HG02938 (cell line): ENCODE data around the gene NTRK3.

ENCODE experiments used
- ATAC-seq: cut with Tn5 transposase; IDR thresholded peaks from one replicate; pipeline ENCODE4 v1.9.1; 2021; ENCODE audit warnings: mild to moderate bottlenecking, moderate library complexity; ENCODE audit not compliant: unreplicated experiment

Gene NTRK3

GRCh38 chr15:88187195-88187594 lies 69.3 kb downstream of the NTRK3 start:
- no peak for ATAC-seq

- no peak for ATAC-seq
Observed at GRCh38 chr15:88185584-88185983, 71.0 kb downstream of the NTRK3 start.

GRCh38 chr15:88181613-88182012 lies 74.9 kb downstream of the NTRK3 start:
- no peak for ATAC-seq

- ATAC-seq = peak; percentile 91
Observed at GRCh38 chr15:88179562-88179961, 77.0 kb downstream of the NTRK3 start.

GRCh38 chr15:88178631-88179030 lies 77.9 kb downstream of the NTRK3 start:
- no peak for ATAC-seq

- no peak for ATAC-seq
Observed at GRCh38 chr15:88177451-88177850, 79.1 kb downstream of the NTRK3 start.

GRCh38 chr15:88174571-88174970 lies 82.0 kb downstream of the NTRK3 start:
- no peak for ATAC-seq

GRCh38 chr15:88166082-88166993 lies 90.2 kb downstream of the NTRK3 start:
- ATAC-seq = no peak

- no peak for ATAC-seq
Observed at GRCh38 chr15:88161636-88162035, 94.9 kb downstream of the NTRK3 start.

- no peak for ATAC-seq
Observed at GRCh38 chr15:88155310-88155709, 101.2 kb downstream of the NTRK3 start.

GRCh38 chr15:88152672-88153071 lies 103.9 kb downstream of the NTRK3 start:
- no peak for ATAC-seq

GRCh38 chr15:88147760-88148159 lies 108.8 kb downstream of the NTRK3 start:
- ATAC-seq = no peak

- ATAC-seq = no peak
Observed at GRCh38 chr15:88144921-88145653, 111.5 kb downstream of the NTRK3 start.

- ATAC-seq = no peak
Observed at GRCh38 chr15:88142121-88142520, 114.4 kb downstream of the NTRK3 start.

- no peak for ATAC-seq
Observed at GRCh38 chr15:88141269-88141889, 115.2 kb downstream of the NTRK3 start.

GRCh38 chr15:88140398-88140797 lies 116.1 kb downstream of the NTRK3 start:
- no peak for ATAC-seq

- ATAC-seq = no peak
Observed at GRCh38 chr15:88139936-88140335, 116.6 kb downstream of the NTRK3 start.

GRCh38 chr15:88133795-88134194 lies 122.7 kb downstream of the NTRK3 start:
- ATAC-seq = no peak

GRCh38 chr15:88132499-88132898 lies 124.0 kb downstream of the NTRK3 start:
- ATAC-seq = no peak

GRCh38 chr15:88131937-88132336 lies 124.6 kb downstream of the NTRK3 start:
- ATAC-seq = no peak

- no peak for ATAC-seq
Observed at GRCh38 chr15:88127432-88127790, 129.1 kb downstream of the NTRK3 start.
